ENCODE measurements around the gene CEP89. TPM values are rescaled to one million over a fixed set of nuclear protein-coding genes. Genes with fewer than 3 reads are reported as not detected.

CEP89 gene
- total RNA-seq, 1 donor from 2014 or later, result 5.0 TPM

DNA sequence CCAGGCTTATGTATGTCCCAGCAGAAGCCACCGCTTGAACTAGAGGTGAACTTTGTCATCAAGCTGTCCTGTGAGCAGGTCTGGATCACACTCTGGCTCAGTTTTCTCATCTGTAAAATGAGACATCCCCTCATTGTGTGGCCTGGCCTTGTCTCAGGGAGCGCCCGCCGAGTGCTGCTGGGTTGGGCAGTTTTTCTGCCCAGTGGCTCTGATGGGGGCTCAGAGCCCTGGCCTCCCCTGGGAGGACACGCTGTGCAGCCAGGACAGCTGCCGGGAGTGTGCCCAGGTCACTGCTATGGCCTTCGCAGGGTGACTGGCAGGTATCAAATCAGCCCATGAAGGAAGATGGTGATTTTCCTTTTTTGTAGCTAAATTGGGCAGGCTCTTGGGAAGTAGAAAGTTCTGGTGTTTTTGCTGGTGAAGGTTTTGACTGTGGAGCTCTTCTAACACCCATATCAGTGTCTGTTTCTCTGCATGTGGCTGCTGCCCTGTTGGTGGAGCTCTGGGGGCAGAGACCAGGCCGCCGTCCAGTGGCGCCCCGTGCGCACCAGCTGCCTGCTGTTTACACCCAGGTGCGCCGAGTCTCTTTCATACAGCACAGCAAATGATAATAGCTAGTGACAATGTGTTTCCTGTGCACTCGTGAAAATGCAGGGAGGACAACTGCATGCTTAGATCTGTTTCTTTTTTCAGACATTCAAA, 143.0 kb downstream of the CEP89 start:
- no peak for TF ChIP-seq CTCF (IDR thresholded peaks at IDR 0.05; ENCODE audit: insufficient read depth, low read length, severe bottlenecking)
- Histone ChIP-seq H3K27me3 (ENCODE audit: control insufficient read depth, insufficient read depth, low read length) (no peaks in the 10 kb centered on the region), H3K4me3 (ENCODE audit: low read depth, low read length) (no peak overlapping the region), H3K36me3 (ENCODE audit: control insufficient read depth, insufficient read depth, low read length) (no peaks in the 10 kb centered on the region)
- FAIRE-seq (no peak), DNase-seq (ENCODE audit: low read depth) (no peak)

DNA sequence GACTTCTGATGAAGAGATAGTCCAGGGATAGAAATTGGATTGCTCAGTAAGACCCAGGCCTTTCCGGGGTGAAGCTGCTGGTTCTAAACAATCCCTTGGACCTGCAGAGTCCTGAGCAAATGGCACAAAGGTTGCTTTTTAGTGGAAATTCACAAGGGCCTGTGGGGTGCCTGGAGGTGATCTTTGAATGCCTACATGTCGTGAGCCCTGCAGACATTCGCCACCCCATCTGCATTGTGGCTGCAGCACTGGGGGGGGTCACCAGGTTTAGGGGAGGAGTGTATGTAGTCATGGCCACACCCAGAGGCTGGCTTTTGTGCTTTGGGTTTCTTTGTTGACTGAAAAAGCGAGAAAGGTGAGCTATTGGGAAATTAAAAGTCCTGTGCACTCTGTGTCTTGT, 143.6 kb downstream of the CEP89 start:
- H3K36me3 ChIP-seq (ENCODE audit: control insufficient read depth, insufficient read depth, low read length), result no peaks in the 10 kb centered on the region
- no peak for TF ChIP-seq CTCF (IDR thresholded peaks at IDR 0.05; ENCODE audit: insufficient read depth, low read length, severe bottlenecking)
- no peaks in the 10 kb centered on the region for H3K27me3 ChIP-seq (ENCODE audit: control insufficient read depth, insufficient read depth, low read length)
- no peak overlapping the region for H3K4me3 ChIP-seq (ENCODE audit: low read depth, low read length)
- DNase-seq (ENCODE audit: low read depth) (no peak), FAIRE-seq (no peak)

Other genes starting within 250 kb of the CEP89 start
- under 0.01 and 0.26 TPM in 2 replicates for gene SLC7A9, start 102.2 kb downstream of the CEP89 start, total RNA-seq
- gene FAAP24, start 284 bp upstream of the CEP89 start, total RNA-seq, result 0.79 and 1.0 TPM in 2 replicates
- 16.3 and 22.1 TPM in 2 replicates for gene RHPN2, start 92.9 kb upstream of the CEP89 start, total RNA-seq
- gene GPATCH1, start 109.2 kb upstream of the CEP89 start, total RNA-seq, result 6.3 and 8.2 TPM in 2 replicates
- not detected in 2 replicates for gene WDR88, start 160.2 kb upstream of the CEP89 start, total RNA-seq
- gene LRP3, start 222.4 kb upstream of the CEP89 start, total RNA-seq, result 9.0 and 10.2 TPM in 2 replicates